ENCODE data around the gene CIDEA.
"Not testable (repeated sequence)": the region's sequence is repeated elsewhere in the genome, so short reads cannot be mapped to it uniquely, and the experiment has no call there.

CIDEA gene

GRCh38 chr18:12236934-12237832 is 17.0 kb upstream of the CIDEA start:
- in situ Hi-C loops (cut with HindIII; ENCODE audit: low pct_ligation_motif_present, low pct_unique_long_range_greater_than_20kb, low sequenced_read_pairs): no loop called here
- DNase-seq: peak; percentile 48

GRCh38 chr18:12238826-12239225 is 15.3 kb upstream of the CIDEA start:
- in situ Hi-C loops (cut with HindIII; ENCODE audit: low pct_ligation_motif_present, low pct_unique_long_range_greater_than_20kb, low sequenced_read_pairs): no loop called here
- DNase-seq: no peak

DNA sequence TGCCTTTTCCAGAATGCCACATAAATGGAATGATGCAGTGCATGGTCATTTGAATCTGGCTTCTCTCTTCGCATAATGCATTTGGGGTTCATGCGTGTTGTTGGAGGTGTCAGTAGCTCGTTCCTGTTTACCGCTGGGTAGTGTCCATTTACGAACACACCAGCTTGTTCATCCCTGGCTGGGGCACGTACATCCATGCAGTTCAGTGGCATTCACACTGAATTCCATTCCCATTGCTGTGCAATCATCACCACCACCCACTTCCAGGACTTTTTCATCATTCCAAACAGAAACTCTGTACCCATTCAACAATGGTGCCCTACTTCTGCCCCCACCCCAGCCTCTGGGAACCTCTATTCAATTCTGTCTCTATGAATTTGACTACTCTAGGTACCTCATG is 14.7 kb upstream of the CIDEA start:
- in situ Hi-C loops (cut with HindIII; ENCODE audit: low pct_ligation_motif_present, low pct_unique_long_range_greater_than_20kb, low sequenced_read_pairs): no loop called here
- no peak for DNase-seq

- in situ Hi-C loops (cut with HindIII; ENCODE audit: low pct_ligation_motif_present, low pct_unique_long_range_greater_than_20kb, low sequenced_read_pairs): no loop called here
- no peak for DNase-seq
Observed at GRCh38 chr18:12242658-12243260, 11.4 kb upstream of the CIDEA start.

DNA sequence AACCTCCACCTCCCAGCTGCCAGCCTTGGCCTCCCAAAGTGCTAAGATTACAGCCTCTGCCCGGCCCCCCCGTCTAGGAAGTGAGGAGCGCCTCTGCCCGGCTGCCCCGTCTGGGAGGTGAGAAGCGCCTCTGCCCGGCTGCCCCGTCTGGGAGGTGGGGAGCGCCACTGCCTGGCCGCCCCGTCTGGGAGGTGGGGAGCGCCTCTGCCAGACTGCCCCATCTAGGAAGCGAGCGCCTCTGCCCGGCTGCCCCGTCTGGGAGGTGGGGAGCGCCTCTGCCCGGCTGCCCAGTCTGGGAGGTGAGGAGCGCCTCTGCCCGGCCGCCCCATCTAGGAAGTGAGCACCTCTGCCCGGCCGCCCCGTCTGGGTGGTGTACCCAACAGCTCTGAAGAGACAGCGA is 10.9 kb upstream of the CIDEA start:
- DNase-seq; in situ Hi-C loops (cut with HindIII; ENCODE audit: low pct_ligation_motif_present, low pct_unique_long_range_greater_than_20kb, low sequenced_read_pairs): not testable (repeated sequence)

GRCh38 chr18:12245793-12246135 is 8.4 kb upstream of the CIDEA start:
- no peak for DNase-seq
- in situ Hi-C loops (cut with HindIII; ENCODE audit: low pct_ligation_motif_present, low pct_unique_long_range_greater_than_20kb, low sequenced_read_pairs): no loop called here

DNA sequence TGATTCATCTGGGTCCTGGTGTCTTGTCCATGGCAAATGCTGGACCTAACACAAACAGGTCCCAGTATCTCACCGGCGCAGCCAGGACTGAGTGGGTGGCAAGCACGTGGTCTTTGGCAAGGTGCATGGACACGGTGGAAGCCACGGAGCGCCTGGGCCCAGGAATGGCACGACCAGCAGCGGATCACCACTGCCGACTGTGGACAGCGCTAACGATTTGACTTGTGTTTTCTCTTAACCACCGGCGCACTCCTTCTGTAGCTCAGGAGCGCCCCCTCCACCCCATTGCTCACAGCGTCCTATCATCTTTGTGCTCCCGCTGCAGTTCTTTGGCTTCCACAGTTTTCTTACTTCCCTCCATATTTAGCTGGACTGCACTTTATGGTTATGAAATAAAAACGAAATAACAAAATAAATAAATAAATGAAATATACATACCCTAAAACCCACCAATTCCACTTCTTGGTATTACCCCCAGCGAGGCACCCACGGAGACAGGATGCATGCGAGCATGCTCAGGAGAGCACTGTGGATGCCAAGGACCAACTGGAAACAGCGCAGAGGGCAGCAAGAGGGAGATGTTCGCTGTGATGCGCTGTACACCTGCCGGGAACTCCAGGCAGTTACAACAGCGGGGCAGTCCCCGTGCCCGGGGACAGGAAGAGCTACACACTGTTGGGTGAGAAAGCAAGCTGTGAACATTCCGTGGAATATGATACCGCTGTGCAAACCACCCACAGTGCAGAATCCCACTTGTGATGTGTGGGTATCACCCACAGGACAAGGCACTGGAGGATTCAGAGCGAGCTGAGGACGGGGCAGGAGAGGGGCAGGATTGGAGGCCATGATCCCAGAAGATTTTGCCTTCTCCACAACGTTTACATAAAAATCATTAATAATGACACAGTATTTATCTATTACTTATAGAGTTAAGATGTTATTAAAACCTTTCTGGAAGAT is 7.0 kb upstream of the CIDEA start:
- DNase-seq: peak; percentile 9
- in situ Hi-C loops (cut with HindIII; ENCODE audit: low pct_ligation_motif_present, low pct_unique_long_range_greater_than_20kb, low sequenced_read_pairs): no loop called here

DNA sequence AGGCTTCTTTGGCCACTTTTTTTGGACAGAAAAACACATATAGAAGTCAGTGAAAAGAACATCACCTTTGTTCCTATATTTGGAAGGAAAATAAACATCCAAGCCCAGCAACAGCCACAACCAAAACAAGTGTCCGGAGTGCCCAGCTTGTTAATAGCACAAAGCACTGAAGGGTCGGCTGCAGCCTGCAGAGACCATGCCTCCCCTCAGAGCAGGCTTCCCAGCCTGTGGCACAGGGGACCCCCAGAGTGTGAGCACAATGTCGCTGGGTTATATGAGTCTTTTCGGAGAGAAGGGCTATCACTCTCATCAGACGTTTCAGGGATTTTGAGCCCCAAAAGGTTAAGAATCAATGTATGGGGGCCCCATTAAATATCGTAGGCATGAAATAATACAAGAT is 6.2 kb upstream of the CIDEA start:
- in situ Hi-C loops (cut with HindIII; ENCODE audit: low pct_ligation_motif_present, low pct_unique_long_range_greater_than_20kb, low sequenced_read_pairs): no loop called here

GRCh38 chr18:12248926-12249720 is 5.0 kb upstream of the CIDEA start:
- no peak for DNase-seq
- in situ Hi-C loops (cut with HindIII; ENCODE audit: low pct_ligation_motif_present, low pct_unique_long_range_greater_than_20kb, low sequenced_read_pairs): no loop called here

More for the DNA sequence above, 6.2 kb upstream of the CIDEA start:
- DNase-seq: no peak

DNA sequence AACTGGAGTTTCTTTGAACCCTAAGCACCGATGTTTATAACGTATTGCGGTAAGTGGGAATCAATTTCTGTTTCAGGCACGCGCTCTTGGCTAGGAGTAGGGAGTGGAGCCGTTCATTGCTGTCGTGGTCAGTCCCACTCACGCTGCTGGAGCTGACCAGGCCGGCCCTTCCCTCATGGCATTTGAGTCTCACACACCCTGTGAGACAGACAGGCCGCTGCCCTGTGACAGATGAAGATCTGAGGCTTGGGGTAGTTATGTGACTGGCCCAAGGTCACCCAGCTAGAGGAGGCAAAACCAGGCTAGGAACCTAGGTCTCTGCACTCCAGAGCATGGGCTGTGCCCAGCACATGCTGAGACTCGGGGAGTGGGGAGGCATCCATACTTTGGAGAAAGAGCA is 2.9 kb upstream of the CIDEA start:
- in situ Hi-C loops (cut with HindIII; ENCODE audit: low pct_ligation_motif_present, low pct_unique_long_range_greater_than_20kb, low sequenced_read_pairs): no loop called here
- DNase-seq: no peak

GRCh38 chr18:12252061-12252460 is 2.1 kb upstream of the CIDEA start:
- no peak for DNase-seq
- in situ Hi-C loops (cut with HindIII; ENCODE audit: low pct_ligation_motif_present, low pct_unique_long_range_greater_than_20kb, low sequenced_read_pairs): no loop called here

DNA sequence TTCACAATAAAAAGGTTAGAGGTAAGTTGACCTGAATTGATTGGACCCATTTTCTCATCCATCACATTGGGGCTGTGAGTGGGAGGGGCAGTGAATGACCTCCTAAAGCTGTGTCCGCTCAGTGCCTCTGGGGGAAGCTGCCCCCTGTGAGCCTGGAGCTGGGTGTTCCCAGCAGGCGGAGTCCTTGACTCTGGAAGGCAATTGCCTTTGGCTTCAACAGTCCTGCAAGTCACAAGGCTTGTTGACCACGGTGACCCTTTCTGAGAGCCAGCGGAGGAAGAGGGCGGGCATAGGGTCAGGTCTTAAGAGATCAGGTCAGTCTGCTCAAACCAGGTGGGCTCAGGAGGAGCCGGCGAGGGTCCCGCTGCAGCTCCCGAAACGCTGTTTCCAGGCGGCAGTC is 1.1 kb upstream of the CIDEA start:
- DNase-seq: no peak
- in situ Hi-C loops (cut with HindIII; ENCODE audit: low pct_ligation_motif_present, low pct_unique_long_range_greater_than_20kb, low sequenced_read_pairs): no loop called here

DNA sequence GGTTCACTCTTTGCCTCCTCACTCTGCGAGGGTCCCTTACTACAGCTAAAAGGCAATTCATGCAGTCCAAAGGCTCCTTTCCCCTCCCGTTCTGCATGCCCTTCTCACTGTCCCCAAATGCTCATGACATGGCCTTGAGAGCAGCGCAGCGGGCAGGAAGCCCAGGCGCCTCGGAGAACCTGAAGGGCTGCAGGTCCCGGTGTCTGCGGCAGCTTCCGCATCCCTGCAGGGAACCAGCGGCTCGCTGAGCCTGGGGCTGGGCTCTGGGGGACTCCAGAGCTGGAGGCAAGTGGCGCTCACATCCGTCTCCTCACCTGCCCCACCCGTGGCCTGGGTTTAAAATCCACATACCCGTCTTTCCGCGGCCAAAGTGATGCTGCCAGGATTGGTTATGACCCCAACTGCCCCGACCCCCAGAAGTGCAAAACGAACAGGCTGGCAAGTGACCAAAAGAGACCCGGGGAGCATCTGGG is 462 bp upstream of the CIDEA start:
- in situ Hi-C loops (cut with HindIII; ENCODE audit: low pct_ligation_motif_present, low pct_unique_long_range_greater_than_20kb, low sequenced_read_pairs): no loop called here
- no peak for DNase-seq

GRCh38 chr18:12254820-12255511 is 805 bp downstream of the CIDEA start:
- in situ Hi-C loops (cut with HindIII; ENCODE audit: low pct_ligation_motif_present, low pct_unique_long_range_greater_than_20kb, low sequenced_read_pairs): no loop called here
- no peak for DNase-seq

DNA sequence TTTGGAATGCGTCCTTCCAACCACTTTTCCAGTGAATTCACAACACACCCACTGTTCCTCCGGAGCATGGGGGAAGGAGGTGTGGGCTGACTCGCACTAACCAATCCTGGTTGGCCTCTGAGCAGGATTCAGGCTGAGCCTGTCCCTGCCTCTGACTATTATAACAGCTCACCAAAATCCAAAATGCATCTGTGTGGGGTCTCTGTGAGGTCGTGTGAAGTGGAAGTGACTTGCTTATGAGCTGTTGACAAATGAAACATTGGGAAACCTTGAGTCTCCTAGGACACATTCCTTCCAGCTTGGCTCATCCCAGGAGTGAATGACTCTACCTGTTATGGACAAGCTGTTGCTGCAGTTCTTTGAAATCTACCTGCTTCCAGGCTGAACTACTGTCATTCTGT is 1.5 kb downstream of the CIDEA start:
- in situ Hi-C loops (cut with HindIII; ENCODE audit: low pct_ligation_motif_present, low pct_unique_long_range_greater_than_20kb, low sequenced_read_pairs): no loop called here
- DNase-seq: no peak

DNA sequence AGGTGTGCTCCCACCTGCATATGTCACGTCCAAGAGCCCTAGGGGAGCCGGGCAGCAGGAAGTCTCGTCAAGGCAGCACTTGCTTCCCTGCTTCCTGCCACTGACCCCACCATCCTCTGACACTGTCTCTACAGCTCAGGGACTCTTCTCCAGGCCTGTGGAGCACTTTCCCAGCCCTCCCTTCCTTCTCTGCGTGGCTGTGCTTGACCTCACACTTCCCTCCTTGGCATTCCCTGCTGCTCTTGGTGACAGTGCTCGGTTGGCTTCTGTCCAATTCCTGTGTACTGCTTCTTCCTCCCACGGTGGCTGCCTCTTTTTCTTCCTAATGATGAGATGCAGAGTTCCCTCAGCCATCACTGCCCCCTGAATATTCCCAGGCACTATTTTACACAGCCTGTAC is 2.8 kb downstream of the CIDEA start:
- in situ Hi-C loops (cut with HindIII; ENCODE audit: low pct_ligation_motif_present, low pct_unique_long_range_greater_than_20kb, low sequenced_read_pairs): no loop called here
- DNase-seq: no peak

- in situ Hi-C loops (cut with HindIII; ENCODE audit: low pct_ligation_motif_present, low pct_unique_long_range_greater_than_20kb, low sequenced_read_pairs): no loop called here
- no peak for DNase-seq
Observed at GRCh38 chr18:12257996-12258718, 4.0 kb downstream of the CIDEA start.
